Loucy (cell line): ENCODE measurements around the gene MBNL2.

Experiments
- EZH2phosphoT487 ChIP-seq: fragments of 200-600 bp; IDR thresholded peaks from 2 replicates; pipeline ENCODE4 v1.6.1; 2018; ENCODE audit warnings: antibody characterized with exemption, mild to moderate bottlenecking, moderate library complexity, borderline replicate concordance
- TF ChIP-seq, protein P1 (sequence below): fragments of 200-600 bp; sonication (generic); conservative IDR thresholded peaks from 2 replicates; pipeline ENCODE4 v1.5.1; 2014; ENCODE audit warnings: mild to moderate bottlenecking, antibody characterized with exemption, low read length

DNA sequence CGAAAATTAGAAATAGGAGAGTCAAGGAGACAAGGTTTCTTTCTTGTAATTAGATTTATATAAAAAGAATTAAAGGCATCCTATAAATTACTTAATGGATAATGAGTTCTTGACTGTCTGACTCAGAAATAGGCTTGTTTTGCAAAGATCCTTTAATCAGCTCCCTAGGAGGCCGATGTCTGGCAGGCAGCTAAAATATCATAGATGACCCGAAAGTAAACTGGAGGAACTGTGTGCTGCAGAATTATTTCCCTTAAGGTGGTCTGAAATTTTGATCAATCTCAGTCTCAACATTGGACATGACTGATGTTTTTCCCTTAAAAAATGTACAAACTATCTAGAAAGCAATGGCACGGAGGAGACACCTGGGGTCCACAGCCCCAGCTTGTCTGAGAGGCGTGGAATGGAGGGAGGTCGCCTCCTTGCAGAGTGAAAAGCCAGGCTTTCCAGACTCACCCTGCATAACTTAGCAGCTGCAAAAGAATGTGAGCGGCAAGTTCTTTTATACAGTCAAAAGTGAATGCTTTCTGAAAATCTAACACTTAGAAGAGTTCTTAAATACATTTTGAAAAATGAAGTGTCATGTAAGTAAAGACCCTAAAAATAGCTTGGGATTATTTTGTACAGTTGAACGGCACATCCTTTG lies 44.8 kb downstream of the MBNL2 start:
- TF ChIP-seq, protein P1, sequence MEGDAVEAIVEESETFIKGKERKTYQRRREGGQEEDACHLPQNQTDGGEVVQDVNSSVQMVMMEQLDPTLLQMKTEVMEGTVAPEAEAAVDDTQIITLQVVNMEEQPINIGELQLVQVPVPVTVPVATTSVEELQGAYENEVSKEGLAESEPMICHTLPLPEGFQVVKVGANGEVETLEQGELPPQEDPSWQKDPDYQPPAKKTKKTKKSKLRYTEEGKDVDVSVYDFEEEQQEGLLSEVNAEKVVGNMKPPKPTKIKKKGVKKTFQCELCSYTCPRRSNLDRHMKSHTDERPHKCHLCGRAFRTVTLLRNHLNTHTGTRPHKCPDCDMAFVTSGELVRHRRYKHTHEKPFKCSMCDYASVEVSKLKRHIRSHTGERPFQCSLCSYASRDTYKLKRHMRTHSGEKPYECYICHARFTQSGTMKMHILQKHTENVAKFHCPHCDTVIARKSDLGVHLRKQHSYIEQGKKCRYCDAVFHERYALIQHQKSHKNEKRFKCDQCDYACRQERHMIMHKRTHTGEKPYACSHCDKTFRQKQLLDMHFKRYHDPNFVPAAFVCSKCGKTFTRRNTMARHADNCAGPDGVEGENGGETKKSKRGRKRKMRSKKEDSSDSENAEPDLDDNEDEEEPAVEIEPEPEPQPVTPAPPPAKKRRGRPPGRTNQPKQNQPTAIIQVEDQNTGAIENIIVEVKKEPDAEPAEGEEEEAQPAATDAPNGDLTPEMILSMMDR: no peak
- TF ChIP-seq EZH2phosphoT487: no peak
